ENCODE data around the gene SCN3B.

DNA sequence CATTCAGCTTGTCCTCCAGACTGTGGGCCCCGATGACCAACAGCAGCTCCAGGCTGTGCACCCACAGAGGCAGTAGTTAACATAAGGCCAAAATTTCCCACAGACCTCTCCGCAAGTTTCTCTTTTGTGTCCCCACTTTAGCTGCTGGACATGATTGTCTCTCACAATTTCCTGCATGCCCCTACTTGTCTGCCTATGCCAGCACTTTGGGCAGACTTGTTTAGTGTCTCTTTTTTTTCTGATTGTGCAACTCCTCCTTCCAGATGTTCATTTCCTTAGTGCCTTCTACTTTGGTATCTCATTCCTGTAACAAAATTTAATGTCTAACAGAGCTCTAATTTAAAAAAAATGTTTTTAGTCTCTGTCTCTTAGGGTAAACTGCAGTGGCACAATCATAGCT lies 23.8 kb upstream of the SCN3B start:
- TF ChIP-seq, protein P1, sequence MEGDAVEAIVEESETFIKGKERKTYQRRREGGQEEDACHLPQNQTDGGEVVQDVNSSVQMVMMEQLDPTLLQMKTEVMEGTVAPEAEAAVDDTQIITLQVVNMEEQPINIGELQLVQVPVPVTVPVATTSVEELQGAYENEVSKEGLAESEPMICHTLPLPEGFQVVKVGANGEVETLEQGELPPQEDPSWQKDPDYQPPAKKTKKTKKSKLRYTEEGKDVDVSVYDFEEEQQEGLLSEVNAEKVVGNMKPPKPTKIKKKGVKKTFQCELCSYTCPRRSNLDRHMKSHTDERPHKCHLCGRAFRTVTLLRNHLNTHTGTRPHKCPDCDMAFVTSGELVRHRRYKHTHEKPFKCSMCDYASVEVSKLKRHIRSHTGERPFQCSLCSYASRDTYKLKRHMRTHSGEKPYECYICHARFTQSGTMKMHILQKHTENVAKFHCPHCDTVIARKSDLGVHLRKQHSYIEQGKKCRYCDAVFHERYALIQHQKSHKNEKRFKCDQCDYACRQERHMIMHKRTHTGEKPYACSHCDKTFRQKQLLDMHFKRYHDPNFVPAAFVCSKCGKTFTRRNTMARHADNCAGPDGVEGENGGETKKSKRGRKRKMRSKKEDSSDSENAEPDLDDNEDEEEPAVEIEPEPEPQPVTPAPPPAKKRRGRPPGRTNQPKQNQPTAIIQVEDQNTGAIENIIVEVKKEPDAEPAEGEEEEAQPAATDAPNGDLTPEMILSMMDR (CRISPR knock-in tag; IDR thresholded peaks at IDR 0.05), result no peak
- TF ChIP-seq ASH2L (IDR thresholded peaks at IDR 0.05; ENCODE audit: insufficient read length, low read depth, low read length) (no peak), THYN1 (CRISPR knock-in tag; IDR thresholded peaks at IDR 0.05; ENCODE audit: borderline replicate concordance, low read depth) (no peak), SP1 (IDR thresholded peaks at IDR 0.05) (no peak), SP1 (CRISPR knock-in tag; IDR thresholded peaks at IDR 0.05) (no peak), ARID2 (CRISPR knock-in tag; IDR thresholded peaks at IDR 0.05; ENCODE audit: borderline replicate concordance) (no peak), HOXA3 (CRISPR knock-in tag; IDR thresholded peaks at IDR 0.05) (no peak), ZNF501 (CRISPR knock-in tag; IDR thresholded peaks at IDR 0.05) (no peak), USF2 (IDR thresholded peaks at IDR 0.05; ENCODE audit: low read depth, low read length) (no peak), USF2 (CRISPR knock-in tag; IDR thresholded peaks at IDR 0.05; ENCODE audit: borderline replicate concordance) (no peak)
